IPS DF 19.7 (cell line): ENCODE data around the gene IFNGR2.
A peak's percentile ranks its signal among the peaks of the same experiment; 100 is the strongest.
"Not testable (repeated sequence)": the region's sequence is repeated elsewhere in the genome, so short reads cannot be mapped to it uniquely, and the experiment has no call there.

Experiments used
- DNase-seq: peaks from one replicate; pipeline ENCODE4 v3.0.0-alpha.2; 2013; ENCODE audit warnings: low read depth, low spot score

The IFNGR2 gene

GRCh38 chr21:33403128-33403785, at the start of gene IFNGR2:
TSS of gene IFNGR2 (plus strand) at chr21:33403413. CDS start at chr21:33403544, 131 bp downstream.
- DNase-seq = no peak

GRCh38 chr21:33355355-33355754, 47.9 kb upstream of the IFNGR2 start:
- DNase-seq = no peak

- DNase-seq = no peak
These were observed 47.2 kb upstream of the IFNGR2 start for GRCh38 chr21:33355996-33356395.

GRCh38 chr21:33357177-33357576, 46.0 kb upstream of the IFNGR2 start:
- no peak for DNase-seq

GRCh38 chr21:33359446-33359845, 43.8 kb upstream of the IFNGR2 start:
- DNase-seq = no peak

- DNase-seq = no peak
These were observed 42.9 kb upstream of the IFNGR2 start for GRCh38 chr21:33360281-33360680.

- peak; percentile 35 for DNase-seq
These were observed 42.2 kb upstream of the IFNGR2 start for GRCh38 chr21:33360881-33361602.

GRCh38 chr21:33362044-33362555, 41.1 kb upstream of the IFNGR2 start:
- peak; percentile 92 for DNase-seq

GRCh38 chr21:33363911-33364609, 39.2 kb upstream of the IFNGR2 start:
- DNase-seq = not testable (repeated sequence)

GRCh38 chr21:33364830-33365229, 38.4 kb upstream of the IFNGR2 start:
- DNase-seq = no peak

- DNase-seq = no peak
These were observed 35.8 kb upstream of the IFNGR2 start for GRCh38 chr21:33367309-33367973.

GRCh38 chr21:33368124-33368523, 35.1 kb upstream of the IFNGR2 start:
- no peak for DNase-seq

GRCh38 chr21:33368576-33368975, 34.6 kb upstream of the IFNGR2 start:
- DNase-seq = no peak

GRCh38 chr21:33369586-33369985, 33.6 kb upstream of the IFNGR2 start:
- DNase-seq = no peak

GRCh38 chr21:33370305-33370704, 32.9 kb upstream of the IFNGR2 start:
- no peak for DNase-seq

GRCh38 chr21:33371366-33371765, 31.8 kb upstream of the IFNGR2 start:
- no peak for DNase-seq

- DNase-seq = no peak
These were observed 30.6 kb upstream of the IFNGR2 start for GRCh38 chr21:33372582-33372981.

- no peak for DNase-seq
These were observed 29.8 kb upstream of the IFNGR2 start for GRCh38 chr21:33373451-33373850.

- no peak for DNase-seq
These were observed 29.1 kb upstream of the IFNGR2 start for GRCh38 chr21:33374080-33374449.

GRCh38 chr21:33374450-33375096, 28.6 kb upstream of the IFNGR2 start:
- DNase-seq = no peak

- DNase-seq = no peak
These were observed 28.0 kb upstream of the IFNGR2 start for GRCh38 chr21:33375101-33375644.
